Measurements from ENCODE around the gene GRAP2. TPM values are rescaled to one million over a fixed set of nuclear protein-coding genes. Genes with fewer than 3 reads are reported as not detected.

The GRAP2 gene
- total RNA-seq, 4 donors from 2014 or later, result 3.8 to 10.5 (median 4.3) TPM

- TF ChIP-seq CTCF (IDR thresholded peaks at IDR 0.05) (no peak), POLR2A (IDR thresholded peaks at IDR 0.05) (no peak), EP300 (IDR thresholded peaks at IDR 0.05) (no peak)
- WGBS, 2 donors, result 72 to 73% methylated on average over 9 of the region's 9 CpGs
- Histone ChIP-seq H3K27me3 (no peaks in the 10 kb centered on the region), H3K4me1 (peaks cover 0 to 13% (median 3%) of the 10 kb centered on the region in 4 donors), H3K9me3 (no peaks in the 10 kb centered on the region), H3K27ac (no peak overlapping the region), H3K36me3 (no peaks in the 10 kb centered on the region), H3K4me3 (no peak overlapping the region)
- DNase-seq (ENCODE audit: low spot score in 2 of 2), result no peak
These were observed 10.2 kb downstream of the GRAP2 start for GRCh38 chr22:39910876-39911613.

- WGBS, 2 donors, result 83 to 90% methylated on average over 5 of the region's 5 CpGs
- TF ChIP-seq EP300 (IDR thresholded peaks at IDR 0.05) (no peak), POLR2A (IDR thresholded peaks at IDR 0.05) (no peak), CTCF (IDR thresholded peaks at IDR 0.05) (no peak)
- Histone ChIP-seq H3K36me3 (no peaks in the 10 kb centered on the region), H3K4me3 (no peak overlapping the region), H3K4me1 (peaks cover 0 to 25% (median 4%) of the 10 kb centered on the region in 4 donors), H3K9me3 (no peaks in the 10 kb centered on the region), H3K27ac (no peak overlapping the region), H3K27me3 (no peaks in the 10 kb centered on the region)
- DNase-seq (ENCODE audit: low spot score in 2 of 2), result no peak
These were observed 12.4 kb downstream of the GRAP2 start for GRCh38 chr22:39913321-39913720.

- no peaks in the 10 kb centered on the region for H3K9me3 ChIP-seq
- 56 to 58% methylated on average over 2 of the region's 2 CpGs for WGBS, 2 donors
- H3K36me3 ChIP-seq, result no peaks in the 10 kb centered on the region
- TF ChIP-seq CTCF (IDR thresholded peaks at IDR 0.05) (no peak), EP300 (IDR thresholded peaks at IDR 0.05) (no peak), POLR2A (IDR thresholded peaks at IDR 0.05) (no peak)
- DNase-seq (ENCODE audit: low spot score in 2 of 2), result no peak
- H3K4me1 ChIP-seq, result peaks cover 0 to 30% (median 8%) of the 10 kb centered on the region in 4 donors
- no peak overlapping the region for H3K4me3 ChIP-seq
- no peak overlapping the region for H3K27ac ChIP-seq
- no peaks in the 10 kb centered on the region for H3K27me3 ChIP-seq
These were observed 13.0 kb downstream of the GRAP2 start for GRCh38 chr22:39913886-39914285.

GRCh38 chr22:39914584-39914983 is 13.7 kb downstream of the GRAP2 start:
- Histone ChIP-seq H3K4me1 (peaks cover 0 to 31% (median 9%) of the 10 kb centered on the region in 4 donors), H3K9me3 (no peaks in the 10 kb centered on the region), H3K4me3 (no peak overlapping the region), H3K36me3 (no peaks in the 10 kb centered on the region), H3K27ac (no peak overlapping the region), H3K27me3 (no peaks in the 10 kb centered on the region)
- TF ChIP-seq CTCF (IDR thresholded peaks at IDR 0.05) (no peak), POLR2A (IDR thresholded peaks at IDR 0.05) (no peak), EP300 (IDR thresholded peaks at IDR 0.05) (no peak)
- no peak for DNase-seq (ENCODE audit: low spot score in 2 of 2)
- WGBS, 2 donors, result 90 to 96% methylated on average over 9 of the region's 9 CpGs

- H3K36me3 ChIP-seq, result no peaks in the 10 kb centered on the region
- WGBS, 2 donors, result 43 to 50% methylated on average over 4 of the region's 4 CpGs
- H3K27ac ChIP-seq, result peak overlapping the region in 1 of 4 donors; percentile 17
- no peak for DNase-seq (ENCODE audit: low spot score in 2 of 2)
- TF ChIP-seq POLR2A (IDR thresholded peaks at IDR 0.05), result no peak
- TF ChIP-seq CTCF (IDR thresholded peaks at IDR 0.05), result no peak
- no peak for TF ChIP-seq EP300 (IDR thresholded peaks at IDR 0.05)
- no peaks in the 10 kb centered on the region for H3K9me3 ChIP-seq
- H3K4me3 ChIP-seq, result no peak overlapping the region
- no peaks in the 10 kb centered on the region for H3K27me3 ChIP-seq
- H3K4me1 ChIP-seq, result peaks cover 0 to 31% (median 9%) of the 10 kb centered on the region in 4 donors
These were observed 14.4 kb downstream of the GRAP2 start for GRCh38 chr22:39915295-39915726.
